Measurements from ENCODE around the gene EDIL3. TPM values are rescaled to one million over a fixed set of nuclear protein-coding genes. Genes with fewer than 3 reads are reported as not detected.

Gene EDIL3
- total and polyA plus RNA-seq, 11 donors = 1.3 to 38.2 (median 18.3) TPM

DNA sequence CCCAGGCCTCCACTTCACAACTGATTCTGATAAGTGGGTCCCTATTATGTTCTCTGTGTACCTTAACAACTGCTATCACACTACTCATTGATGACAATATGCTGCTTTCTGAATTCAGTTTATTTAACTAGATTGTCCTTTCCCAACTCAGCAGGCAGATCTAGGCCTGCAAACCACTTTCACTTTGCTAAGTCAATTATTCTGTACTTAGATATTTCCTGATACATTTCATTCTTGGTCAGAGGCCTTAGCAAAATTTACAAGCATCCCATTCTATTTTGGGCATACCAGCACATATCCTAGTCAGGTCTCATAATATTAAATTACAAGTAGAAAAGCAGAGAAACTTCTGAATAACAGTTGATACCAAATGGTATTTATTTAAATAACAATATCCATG, 428.3 kb downstream of the EDIL3 start:
- TF ChIP-seq POLR2A (IDR thresholded peaks at IDR 0.05) = no peak
- TF ChIP-seq, protein P1, sequence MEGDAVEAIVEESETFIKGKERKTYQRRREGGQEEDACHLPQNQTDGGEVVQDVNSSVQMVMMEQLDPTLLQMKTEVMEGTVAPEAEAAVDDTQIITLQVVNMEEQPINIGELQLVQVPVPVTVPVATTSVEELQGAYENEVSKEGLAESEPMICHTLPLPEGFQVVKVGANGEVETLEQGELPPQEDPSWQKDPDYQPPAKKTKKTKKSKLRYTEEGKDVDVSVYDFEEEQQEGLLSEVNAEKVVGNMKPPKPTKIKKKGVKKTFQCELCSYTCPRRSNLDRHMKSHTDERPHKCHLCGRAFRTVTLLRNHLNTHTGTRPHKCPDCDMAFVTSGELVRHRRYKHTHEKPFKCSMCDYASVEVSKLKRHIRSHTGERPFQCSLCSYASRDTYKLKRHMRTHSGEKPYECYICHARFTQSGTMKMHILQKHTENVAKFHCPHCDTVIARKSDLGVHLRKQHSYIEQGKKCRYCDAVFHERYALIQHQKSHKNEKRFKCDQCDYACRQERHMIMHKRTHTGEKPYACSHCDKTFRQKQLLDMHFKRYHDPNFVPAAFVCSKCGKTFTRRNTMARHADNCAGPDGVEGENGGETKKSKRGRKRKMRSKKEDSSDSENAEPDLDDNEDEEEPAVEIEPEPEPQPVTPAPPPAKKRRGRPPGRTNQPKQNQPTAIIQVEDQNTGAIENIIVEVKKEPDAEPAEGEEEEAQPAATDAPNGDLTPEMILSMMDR (IDR thresholded peaks at IDR 0.05) = no peak
- H3K4me3 ChIP-seq = no peak overlapping the region
- ATAC-seq (no peak), DNase-seq (no peak)
- no peaks in the 10 kb centered on the region for H3K36me3 ChIP-seq
- H3K9me3 ChIP-seq = no peaks in the 10 kb centered on the region
- H3K27ac ChIP-seq = no peak overlapping the region
- H3K4me1 ChIP-seq = no peaks in the 10 kb centered on the region
- intact Hi-C loops (cut with DNase I) = no loop called here
- no peaks in the 10 kb centered on the region for H3K27me3 ChIP-seq

DNA sequence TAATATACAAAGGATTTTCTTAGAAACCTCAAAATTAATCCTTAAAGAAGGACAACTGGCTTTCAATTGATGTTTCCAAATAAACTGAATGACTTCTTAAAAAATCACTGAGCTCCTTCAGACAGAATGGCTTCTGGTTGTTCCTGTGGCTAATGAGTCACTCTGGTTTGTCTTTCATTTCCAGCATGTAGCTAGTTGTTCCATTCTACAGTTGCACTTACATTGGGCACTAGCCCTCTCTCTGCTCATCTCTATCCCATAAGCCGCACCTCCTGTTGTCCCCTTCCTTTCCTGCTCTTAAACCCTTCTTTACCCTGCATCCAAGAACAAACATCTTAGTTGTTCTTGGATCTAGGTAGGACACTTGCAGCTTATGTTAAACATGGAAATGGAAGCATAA, 428.8 kb downstream of the EDIL3 start:
- ATAC-seq (no peak), DNase-seq (no peak)
- Histone ChIP-seq H3K4me3 (no peak overlapping the region), H3K4me1 (no peaks in the 10 kb centered on the region), H3K27me3 (no peaks in the 10 kb centered on the region), H3K9me3 (no peaks in the 10 kb centered on the region), H3K27ac (no peak overlapping the region), H3K36me3 (no peaks in the 10 kb centered on the region)
- intact Hi-C loops (cut with DNase I) = no loop called here
- WGBS, 4 donors = 87 to 99% (median 98%) methylated on average over 1 of the region's 1 CpG
- TF ChIP-seq, protein P1 (IDR thresholded peaks at IDR 0.05) = no peak
- no peak for TF ChIP-seq POLR2A (IDR thresholded peaks at IDR 0.05)

DNA sequence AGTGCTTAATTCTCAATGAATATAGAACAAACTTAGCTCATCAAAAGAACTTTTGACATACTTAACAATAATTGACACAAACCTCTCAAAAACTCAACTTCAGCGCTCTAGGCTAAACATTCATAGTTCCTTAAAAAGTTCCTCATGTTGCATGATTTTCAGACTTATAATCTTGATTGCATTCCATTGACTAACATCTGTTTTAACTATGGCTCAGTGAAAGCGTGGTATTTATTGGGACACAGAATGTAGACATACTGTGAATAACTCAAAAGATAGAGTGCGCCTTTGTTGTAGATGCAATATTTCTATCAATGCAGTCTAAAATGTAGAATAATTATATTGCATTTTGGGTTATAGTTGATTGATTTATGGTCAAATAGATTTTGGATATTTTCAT, 436.9 kb downstream of the EDIL3 start:
- Histone ChIP-seq H3K9me3 (peaks cover 0 to 3% (median 0%) of the 10 kb centered on the region in 12 donors), H3K4me1 (no peaks in the 10 kb centered on the region), H3K27me3 (no peaks in the 10 kb centered on the region), H3K27ac (no peak overlapping the region), H3K4me3 (no peak overlapping the region), H3K36me3 (no peaks in the 10 kb centered on the region)
- intact Hi-C loops (cut with DNase I) = no loop called here
- 94 to 98% (median 95%) methylated on average over 3 of the region's 3 CpGs for WGBS, 4 donors
- TF ChIP-seq, protein P1 (IDR thresholded peaks at IDR 0.05) = no peak
- TF ChIP-seq POLR2A (IDR thresholded peaks at IDR 0.05) = no peak
- no peak for ATAC-seq
- no peak for DNase-seq

DNA sequence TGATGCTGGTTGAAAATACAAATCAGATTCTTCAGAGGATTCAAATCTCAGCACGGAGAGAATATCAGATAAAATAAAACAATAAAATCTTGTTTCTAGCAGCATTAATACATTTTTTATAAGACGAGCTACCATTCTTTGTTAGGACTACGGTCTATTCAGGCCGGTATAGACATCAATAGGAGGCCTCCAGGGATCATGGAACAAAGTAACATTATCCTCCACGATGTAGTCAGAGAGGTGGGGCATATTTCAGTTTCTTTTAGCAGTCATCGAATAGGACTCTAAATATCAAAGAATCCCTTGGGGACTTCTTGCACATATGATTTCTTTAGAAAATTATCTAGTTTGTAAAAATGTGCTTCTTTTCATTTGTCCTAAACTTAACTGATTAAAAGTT, 438.2 kb downstream of the EDIL3 start:
- Histone ChIP-seq H3K4me1 (no peaks in the 10 kb centered on the region), H3K4me3 (no peak overlapping the region), H3K27ac (no peak overlapping the region), H3K36me3 (no peaks in the 10 kb centered on the region), H3K27me3 (no peaks in the 10 kb centered on the region), H3K9me3 (peaks cover 0 to 3% (median 0%) of the 10 kb centered on the region in 12 donors)
- intact Hi-C loops (cut with DNase I) = no loop called here
- ATAC-seq (no peak), DNase-seq (no peak)
- TF ChIP-seq, protein P1 (IDR thresholded peaks at IDR 0.05) = no peak
- TF ChIP-seq POLR2A (IDR thresholded peaks at IDR 0.05) = no peak
- WGBS, 4 donors = 50 to 61% (median 56%) methylated on average over 6 of the region's 6 CpGs
